SH-SY5Y (cell line): ENCODE measurements around the gene ARPC3.

ENCODE experiments used
- GATA2 ChIP-seq: IDR thresholded peaks from 2 replicates; pipeline ENCODE4 v1.6.1; 2011; ENCODE audit warnings: mild to moderate bottlenecking, low read depth, low read length
- GATA3 ChIP-seq: IDR thresholded peaks from 2 replicates; pipeline ENCODE4 v1.6.1; 2011; ENCODE audit warnings: low read depth, mild to moderate bottlenecking, low read length, moderate library complexity

Gene ARPC3

GRCh38 chr12:110426406-110426805 lies 23.7 kb downstream of the ARPC3 start:
- TF ChIP-seq GATA2 (no peak), GATA3 (no peak)

GRCh38 chr12:110424237-110424636 lies 25.9 kb downstream of the ARPC3 start:
- TF ChIP-seq GATA3 (no peak), GATA2 (no peak)

GRCh38 chr12:110421701-110422100 lies 28.4 kb downstream of the ARPC3 start:
- TF ChIP-seq GATA3 (no peak), GATA2 (no peak)

- TF ChIP-seq GATA2 (no peak), GATA3 (no peak)
Observed at GRCh38 chr12:110421159-110421661, 28.9 kb downstream of the ARPC3 start.

- no peak for TF ChIP-seq GATA3
- no peak for TF ChIP-seq GATA2
Observed at GRCh38 chr12:110403976-110404682, 46.0 kb downstream of the ARPC3 start.

- TF ChIP-seq GATA2: no peak
- no peak for TF ChIP-seq GATA3
Observed at GRCh38 chr12:110403146-110403975, 46.8 kb downstream of the ARPC3 start, which contains the start of gene ANAPC7. TSS of gene ANAPC7 (minus strand) at chr12:110403708. CDS start at chr12:110403627, 81 bp downstream.
